Measurements from ENCODE around the gene KDM4F.
"Not testable (repeated sequence)": the region's sequence is repeated elsewhere in the genome, so short reads cannot be mapped to it uniquely, and the experiment has no call there.

The KDM4F gene

GRCh38 chr11:95049122-95049521 lies at the start of gene KDM4F:
KDM4F (plus strand) TSS chr11:95049422.
- not testable (repeated sequence) for DNase-seq (ENCODE audit: low spot score)

- DNase-seq (ENCODE audit: low spot score): no peak
Measured at GRCh38 chr11:95003716-95004115, 45.5 kb upstream of the KDM4F start.

GRCh38 chr11:95005642-95006041 lies 43.6 kb upstream of the KDM4F start:
- DNase-seq (ENCODE audit: low spot score): no peak

GRCh38 chr11:95011376-95011775 lies 37.8 kb upstream of the KDM4F start:
- DNase-seq (ENCODE audit: low spot score): no peak

GRCh38 chr11:95014184-95014821 lies 34.9 kb upstream of the KDM4F start:
- DNase-seq (ENCODE audit: low spot score): no peak

GRCh38 chr11:95016139-95016538 lies 33.1 kb upstream of the KDM4F start:
- no peak for DNase-seq (ENCODE audit: low spot score)

- DNase-seq (ENCODE audit: low spot score): not testable (repeated sequence)
Measured at GRCh38 chr11:95021468-95021867, 27.8 kb upstream of the KDM4F start.

GRCh38 chr11:95024958-95025357 lies 24.3 kb upstream of the KDM4F start, which contains the start of gene KDM4E:
KDM4E (plus strand) TSS chr11:95025258; CDS start chr11:95025558, 300 bp downstream.
- DNase-seq (ENCODE audit: low spot score): no peak

- DNase-seq (ENCODE audit: low spot score): not testable (repeated sequence)
Measured at GRCh38 chr11:95025594-95025993, 23.6 kb upstream of the KDM4F start.

GRCh38 chr11:95028357-95028756 lies 20.9 kb upstream of the KDM4F start:
- no peak for DNase-seq (ENCODE audit: low spot score)

GRCh38 chr11:95033051-95033450 lies 16.2 kb upstream of the KDM4F start:
- no peak for DNase-seq (ENCODE audit: low spot score)

GRCh38 chr11:95035316-95035715 lies 13.9 kb upstream of the KDM4F start:
- no peak for DNase-seq (ENCODE audit: low spot score)

- DNase-seq (ENCODE audit: low spot score): not testable (repeated sequence)
Measured at GRCh38 chr11:95037356-95038035, 11.7 kb upstream of the KDM4F start.

- no peak for DNase-seq (ENCODE audit: low spot score)
Measured at GRCh38 chr11:95042239-95042638, 7.0 kb upstream of the KDM4F start.

GRCh38 chr11:95042906-95043305 lies 6.3 kb upstream of the KDM4F start:
- no peak for DNase-seq (ENCODE audit: low spot score)

GRCh38 chr11:95044010-95044409 lies 5.2 kb upstream of the KDM4F start:
- no peak for DNase-seq (ENCODE audit: low spot score)

GRCh38 chr11:95045812-95046211 lies 3.4 kb upstream of the KDM4F start:
- DNase-seq (ENCODE audit: low spot score): peak; percentile 43

GRCh38 chr11:95050595-95051202 lies 1.5 kb downstream of the KDM4F start:
- no peak for DNase-seq (ENCODE audit: low spot score)

- no peak for DNase-seq (ENCODE audit: low spot score)
Measured at GRCh38 chr11:95054356-95054755, 5.1 kb downstream of the KDM4F start.

GRCh38 chr11:95055283-95055897 lies 6.2 kb downstream of the KDM4F start:
- no peak for DNase-seq (ENCODE audit: low spot score)

- DNase-seq (ENCODE audit: low spot score): no peak
Measured at GRCh38 chr11:95057959-95058358, 8.7 kb downstream of the KDM4F start.

GRCh38 chr11:95058621-95059020 lies 9.4 kb downstream of the KDM4F start:
- no peak for DNase-seq (ENCODE audit: low spot score)

- no peak for DNase-seq (ENCODE audit: low spot score)
Measured at GRCh38 chr11:95059046-95059445, 9.8 kb downstream of the KDM4F start.
